Astrocyte of the spinal cord (primary cell): ENCODE measurements around the gene LINGO4.

ENCODE experiments used
- DNase-seq: peaks from one replicate; pipeline ENCODE4 v3.0.0; 2011; ENCODE audit warnings: low read depth, low spot score
- H3K4me3 ChIP-seq: 2 replicates; pipeline ENCODE4 v1.5.1; 2011; ENCODE audit warnings: low read depth, mild to moderate bottlenecking, low read length, moderate library complexity
- CTCF ChIP-seq: IDR thresholded peaks from 2 replicates; pipeline ENCODE4 v1.5.1; 2012; ENCODE audit warnings: low read depth, mild to moderate bottlenecking, low read length, inconsistent platforms
- in situ Hi-C: cut with HindIII; loops from 2 replicates; pipeline ENCODE4 v1.10.0; 2017; ENCODE audit warnings: low sequenced_read_pairs

The LINGO4 gene

GRCh38 chr1:151830055-151830454, 24.8 kb upstream of the LINGO4 start:
- in situ Hi-C loops = no loop called here

DNA sequence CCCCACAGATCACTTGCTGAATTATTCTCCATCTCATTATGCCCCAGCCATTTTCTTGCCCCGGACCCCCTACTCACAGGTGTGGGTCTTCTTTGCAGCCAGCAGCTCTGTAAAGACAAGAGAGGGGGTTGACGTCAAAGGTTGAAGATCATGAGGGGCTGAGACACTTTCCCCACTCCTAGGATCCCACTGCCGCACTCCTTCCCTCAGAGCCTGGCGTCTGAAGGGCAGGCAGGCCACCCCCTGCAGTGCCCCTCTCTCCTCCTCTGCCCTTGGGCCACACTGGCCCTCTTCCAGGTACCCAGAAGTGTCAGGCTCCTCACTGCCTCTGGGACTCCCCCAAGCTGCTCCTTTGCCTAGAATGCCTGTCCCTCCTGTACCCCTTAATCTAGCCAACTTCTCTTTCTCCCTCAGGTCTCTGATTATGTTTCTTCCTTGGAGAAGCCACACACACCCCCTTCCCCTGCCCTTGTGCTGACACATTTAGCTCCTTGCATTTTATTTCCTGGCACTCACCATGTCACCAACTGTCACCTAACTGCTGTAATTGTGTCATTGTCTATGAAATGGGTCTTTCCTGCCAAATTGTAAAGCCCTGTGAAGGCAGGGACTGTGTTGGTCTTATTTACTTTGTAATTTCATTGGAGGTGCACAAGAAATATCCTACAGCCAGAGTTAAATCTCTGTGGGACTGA, 24.3 kb upstream of the LINGO4 start:
- no peak overlapping the region for H3K4me3 ChIP-seq
- no peak for DNase-seq
- no peak for TF ChIP-seq CTCF
- in situ Hi-C loops = no loop called here

More at GRCh38 chr1:151830055-151830454, 24.8 kb upstream of the LINGO4 start:
- DNase-seq = no peak
- TF ChIP-seq CTCF = no peak
- no peak overlapping the region for H3K4me3 ChIP-seq

DNA sequence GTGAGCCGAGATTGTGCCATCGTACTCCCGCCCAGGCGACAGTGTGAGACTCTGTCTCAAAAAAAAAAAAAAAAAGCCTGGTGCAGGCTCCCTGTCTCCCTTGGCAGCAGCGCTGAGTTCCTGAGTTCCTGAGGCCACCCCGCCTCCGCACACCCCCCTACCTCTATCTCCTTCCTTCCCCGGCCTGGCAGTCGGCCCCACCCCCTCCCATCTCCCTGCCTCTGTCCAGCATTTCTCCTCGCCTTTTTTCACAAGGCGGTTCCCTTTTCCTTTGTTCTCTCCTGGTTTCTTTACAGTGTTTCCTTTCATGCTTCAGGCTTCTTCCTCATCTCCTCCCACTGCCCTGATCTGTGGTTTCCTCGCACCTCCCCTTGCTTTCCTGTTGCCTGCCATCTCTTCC, 23.7 kb upstream of the LINGO4 start:
- in situ Hi-C loops = no loop called here
- no peak for TF ChIP-seq CTCF
- DNase-seq = peak; percentile 12
- H3K4me3 ChIP-seq = no peak overlapping the region

- DNase-seq = no peak
- no peak for TF ChIP-seq CTCF
- in situ Hi-C loops = no loop called here
- H3K4me3 ChIP-seq = no peak overlapping the region
Observed at GRCh38 chr1:151827853-151828252, 22.6 kb upstream of the LINGO4 start.

DNA sequence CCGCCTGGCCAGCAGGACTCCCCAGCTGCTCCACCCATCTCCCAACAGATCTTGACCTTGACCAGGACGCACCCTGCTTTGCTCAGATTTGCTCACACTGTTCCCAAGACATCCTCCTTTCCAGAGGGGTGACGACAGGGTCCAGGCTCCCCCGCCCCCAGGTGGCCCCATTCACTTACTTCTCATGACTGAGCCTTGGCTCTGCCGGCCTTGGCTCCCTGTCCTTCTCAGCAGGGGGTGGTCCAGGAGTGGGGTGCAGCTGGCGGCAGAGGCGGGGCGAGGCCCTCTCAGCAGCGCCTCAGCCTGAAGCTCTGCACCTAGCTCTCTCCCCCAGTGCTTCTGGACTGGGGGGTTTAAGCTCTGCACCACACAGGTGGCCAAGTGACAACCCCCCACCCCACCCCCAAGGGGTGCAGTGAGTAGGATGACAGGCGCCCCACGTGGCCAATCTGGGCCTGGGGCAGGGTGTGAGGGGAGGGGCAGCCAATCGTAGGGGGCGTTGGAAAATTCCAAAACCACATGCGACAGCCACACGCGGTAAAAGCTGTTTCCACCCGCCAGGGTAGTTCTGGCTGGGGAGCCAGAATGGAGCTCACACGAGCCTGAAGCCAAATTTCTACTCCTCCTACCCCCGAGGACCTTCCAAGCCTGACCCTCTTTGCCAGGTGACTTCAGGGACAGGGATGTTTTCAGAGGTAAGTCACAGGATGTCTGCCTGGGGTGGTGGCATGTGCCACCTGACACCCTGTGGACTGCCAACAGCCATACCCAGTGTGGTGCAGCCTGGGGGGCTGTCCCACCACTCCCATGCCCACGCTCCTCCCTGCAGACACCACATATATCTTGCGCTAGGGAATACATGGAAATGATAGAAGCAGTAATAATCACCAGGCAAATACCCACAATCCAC, 20.8 kb upstream of the LINGO4 start:
- no peak for DNase-seq
- no peak overlapping the region for H3K4me3 ChIP-seq
- in situ Hi-C loops = no loop called here
- no peak for TF ChIP-seq CTCF

- no peak for DNase-seq
- H3K4me3 ChIP-seq = no peak overlapping the region
- in situ Hi-C loops = no loop called here
- no peak for TF ChIP-seq CTCF
Observed at GRCh38 chr1:151825204-151825603, 20.0 kb upstream of the LINGO4 start.
